SK-N-SH treated with all-trans-retinoic acid at 6 μM for 48 hours (cell line): ENCODE data around the gene NUTM1.

ENCODE experiments used
- ATAC-seq: fragments of 200-7000 bp; cut with Tn5 transposase; 3 replicates; pipeline ENCODE4 v1.9.1; 2020; ENCODE audit warnings: mild to moderate bottlenecking, moderate library complexity
- ARNTL ChIP-seq: fragments of 450-650 bp; formaldehyde crosslinking; IDR thresholded peaks from 2 replicates; pipeline ENCODE4 v1.5.0; 2020; ENCODE audit warnings: low read depth, mild to moderate bottlenecking, moderate library complexity, borderline replicate concordance
- BACH2 ChIP-seq: fragments of 250-450 bp; sonication (Bioruptor Pico); IDR thresholded peaks from 2 replicates; pipeline ENCODE4 v1.9.0; 2021; ENCODE audit warnings: mild to moderate bottlenecking, borderline replicate concordance
- CSDC2 ChIP-seq: fragments of 250-450 bp; sonication (Bioruptor Pico); IDR thresholded peaks from 2 replicates; pipeline ENCODE4 v1.5.0; 2020; ENCODE audit warnings: mild to moderate bottlenecking, moderate library complexity
- ESRRG ChIP-seq: fragments of 250-450 bp; sonication (Bioruptor Pico); IDR thresholded peaks from 2 replicates; pipeline ENCODE4 v1.6.1; 2021; ENCODE audit warnings: mild to moderate bottlenecking
- GLIS3 ChIP-seq: fragments of 250-450 bp; sonication (Bioruptor Pico); IDR thresholded peaks from 2 replicates; pipeline ENCODE4 v1.5.0; 2020; ENCODE audit warnings: mild to moderate bottlenecking, moderate library complexity
- ISL1 ChIP-seq: fragments of 250-450 bp; sonication (Bioruptor Pico); IDR thresholded peaks from 2 replicates; pipeline ENCODE4 v2.1.2; 2022; ENCODE audit warnings: mild to moderate bottlenecking, moderate library complexity
- OSR1 ChIP-seq: fragments of 250-450 bp; sonication (Bioruptor Pico); IDR thresholded peaks from 2 replicates; pipeline ENCODE4 v1.8.0; 2022; ENCODE audit warnings: moderate library complexity, mild to moderate bottlenecking, inconsistent platforms
- PPARA ChIP-seq: fragments of 250-450 bp; sonication (Bioruptor Pico); IDR thresholded peaks from 2 replicates; pipeline ENCODE4 v1.5.0; 2020; ENCODE audit warnings: mild to moderate bottlenecking, borderline replicate concordance
- SNAI2 ChIP-seq: fragments of 250-450 bp; sonication (Bioruptor Pico); IDR thresholded peaks from 2 replicates; pipeline ENCODE4 v1.5.0; 2020; ENCODE audit warnings: mild to moderate bottlenecking, moderate library complexity
- TCF4 ChIP-seq: fragments of 250-450 bp; sonication (Bioruptor Pico); IDR thresholded peaks from 2 replicates; pipeline ENCODE4 v1.8.0; 2021; ENCODE audit warnings: mild to moderate bottlenecking, moderate library complexity, borderline replicate concordance
- TSHZ2 ChIP-seq: fragments of 250-450 bp; sonication (Bioruptor Pico); IDR thresholded peaks from 2 replicates; pipeline ENCODE4 v1.5.0; 2020; ENCODE audit warnings: mild to moderate bottlenecking, moderate library complexity
- ZC3H10 ChIP-seq: fragments of 250-450 bp; sonication (Bioruptor Pico); IDR thresholded peaks from 2 replicates; pipeline ENCODE4 v1.5.1; 2021; ENCODE audit warnings: mild to moderate bottlenecking, moderate library complexity
- ZFP3 ChIP-seq: fragments of 250-450 bp; sonication (Bioruptor Pico); IDR thresholded peaks from 2 replicates; pipeline ENCODE4 v1.5.0; 2020; ENCODE audit warnings: mild to moderate bottlenecking, moderate library complexity
- ZNF565 ChIP-seq: fragments of 450-650 bp; formaldehyde crosslinking; conservative IDR thresholded peaks from 2 replicates; pipeline ENCODE4 v1.5.0; 2020; ENCODE audit warnings: low read depth, mild to moderate bottlenecking, moderate library complexity
- ZNF70 ChIP-seq: fragments of 450-650 bp; formaldehyde crosslinking; IDR thresholded peaks from 2 replicates; pipeline ENCODE4 v1.5.0; 2020; ENCODE audit warnings: mild to moderate bottlenecking, moderate library complexity
- ZNF8 ChIP-seq: fragments of 450-650 bp; formaldehyde crosslinking; IDR thresholded peaks from 2 replicates; pipeline ENCODE4 v1.5.0; 2020; ENCODE audit warnings: mild to moderate bottlenecking, moderate library complexity
- TF ChIP-seq, protein P1 (sequence below): fragments of 250-450 bp; sonication (Bioruptor Pico); IDR thresholded peaks from 2 replicates; pipeline ENCODE4 v1.8.0; 2021; ENCODE audit warnings: low read depth, mild to moderate bottlenecking, moderate library complexity, borderline replicate concordance
- TF ChIP-seq, protein P2 (sequence below): fragments of 250-450 bp; sonication (Bioruptor Pico); IDR thresholded peaks from 2 replicates; pipeline ENCODE4 v1.5.1; 2020; ENCODE audit warnings: low read depth, mild to moderate bottlenecking, moderate library complexity
- TF ChIP-seq, protein P3 (sequence below): fragments of 250-450 bp; sonication (Bioruptor Pico); IDR thresholded peaks from 2 replicates; pipeline ENCODE4 v1.5.1; 2021; ENCODE audit warnings: mild to moderate bottlenecking, moderate library complexity
- TF ChIP-seq, protein P4 (sequence below): fragments of 250-450 bp; sonication (Bioruptor Pico); IDR thresholded peaks from 2 replicates; pipeline ENCODE4 v1.8.0; 2020; ENCODE audit warnings: mild to moderate bottlenecking, moderate library complexity, borderline replicate concordance

Gene NUTM1

GRCh38 chr15:34332553-34333120 is 10.5 kb upstream of the NUTM1 start (continued):
- TF ChIP-seq, protein P1, sequence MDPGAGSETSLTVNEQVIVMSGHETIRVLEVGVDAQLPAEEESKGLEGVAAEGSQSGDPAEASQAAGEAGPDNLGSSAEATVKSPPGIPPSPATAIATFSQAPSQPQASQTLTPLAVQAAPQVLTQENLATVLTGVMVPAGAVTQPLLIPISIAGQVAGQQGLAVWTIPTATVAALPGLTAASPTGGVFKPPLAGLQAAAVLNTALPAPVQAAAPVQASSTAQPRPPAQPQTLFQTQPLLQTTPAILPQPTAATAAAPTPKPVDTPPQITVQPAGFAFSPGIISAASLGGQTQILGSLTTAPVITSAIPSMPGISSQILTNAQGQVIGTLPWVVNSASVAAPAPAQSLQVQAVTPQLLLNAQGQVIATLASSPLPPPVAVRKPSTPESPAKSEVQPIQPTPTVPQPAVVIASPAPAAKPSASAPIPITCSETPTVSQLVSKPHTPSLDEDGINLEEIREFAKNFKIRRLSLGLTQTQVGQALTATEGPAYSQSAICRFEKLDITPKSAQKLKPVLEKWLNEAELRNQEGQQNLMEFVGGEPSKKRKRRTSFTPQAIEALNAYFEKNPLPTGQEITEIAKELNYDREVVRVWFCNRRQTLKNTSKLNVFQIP (CRISPR knock-in tag): no peak

DNA sequence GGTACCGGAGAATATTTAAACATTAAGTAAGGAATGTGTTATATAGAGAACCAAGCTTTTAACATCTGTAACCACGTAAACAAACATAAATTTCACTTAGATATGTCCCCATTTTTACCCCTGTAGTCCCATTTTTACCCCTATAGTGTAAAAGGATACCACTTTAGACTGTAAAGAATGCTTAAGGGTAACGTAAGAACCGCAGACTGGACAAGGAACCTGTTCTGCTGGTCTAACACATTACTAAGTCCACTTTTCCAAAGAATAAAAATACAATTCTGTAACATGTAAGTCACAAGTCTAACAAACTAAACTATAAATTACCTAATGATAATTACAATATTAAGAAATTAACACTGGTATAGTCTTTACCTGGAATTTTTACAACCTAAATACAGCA is 8.4 kb upstream of the NUTM1 start:
- ATAC-seq: no peak
- TF ChIP-seq ESRRG (CRISPR knock-in tag) (no peak), CSDC2 (CRISPR knock-in tag) (no peak), ZNF8 (CRISPR knock-in tag) (no peak), OSR1 (CRISPR knock-in tag) (no peak), ISL1 (CRISPR knock-in tag) (no peak), ZNF565 (no peak), TCF4 (CRISPR knock-in tag) (no peak), ZC3H10 (no peak), BACH2 (CRISPR knock-in tag) (no peak), ZNF70 (CRISPR knock-in tag) (no peak), PPARA (CRISPR knock-in tag) (no peak), TSHZ2 (no peak), ZFP3 (CRISPR knock-in tag) (no peak), SNAI2 (CRISPR knock-in tag) (no peak), GLIS3 (CRISPR knock-in tag) (no peak), ARNTL (CRISPR knock-in tag) (no peak)
- TF ChIP-seq, protein P1 (CRISPR knock-in tag): no peak
- TF ChIP-seq, protein P2, sequence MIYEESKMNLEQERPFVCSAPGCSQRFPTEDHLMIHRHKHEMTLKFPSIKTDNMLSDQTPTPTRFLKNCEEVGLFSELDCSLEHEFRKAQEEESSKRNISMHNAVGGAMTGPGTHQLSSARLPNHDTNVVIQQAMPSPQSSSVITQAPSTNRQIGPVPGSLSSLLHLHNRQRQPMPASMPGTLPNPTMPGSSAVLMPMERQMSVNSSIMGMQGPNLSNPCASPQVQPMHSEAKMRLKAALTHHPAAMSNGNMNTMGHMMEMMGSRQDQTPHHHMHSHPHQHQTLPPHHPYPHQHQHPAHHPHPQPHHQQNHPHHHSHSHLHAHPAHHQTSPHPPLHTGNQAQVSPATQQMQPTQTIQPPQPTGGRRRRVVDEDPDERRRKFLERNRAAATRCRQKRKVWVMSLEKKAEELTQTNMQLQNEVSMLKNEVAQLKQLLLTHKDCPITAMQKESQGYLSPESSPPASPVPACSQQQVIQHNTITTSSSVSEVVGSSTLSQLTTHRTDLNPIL: no peak
- TF ChIP-seq, protein P3, sequence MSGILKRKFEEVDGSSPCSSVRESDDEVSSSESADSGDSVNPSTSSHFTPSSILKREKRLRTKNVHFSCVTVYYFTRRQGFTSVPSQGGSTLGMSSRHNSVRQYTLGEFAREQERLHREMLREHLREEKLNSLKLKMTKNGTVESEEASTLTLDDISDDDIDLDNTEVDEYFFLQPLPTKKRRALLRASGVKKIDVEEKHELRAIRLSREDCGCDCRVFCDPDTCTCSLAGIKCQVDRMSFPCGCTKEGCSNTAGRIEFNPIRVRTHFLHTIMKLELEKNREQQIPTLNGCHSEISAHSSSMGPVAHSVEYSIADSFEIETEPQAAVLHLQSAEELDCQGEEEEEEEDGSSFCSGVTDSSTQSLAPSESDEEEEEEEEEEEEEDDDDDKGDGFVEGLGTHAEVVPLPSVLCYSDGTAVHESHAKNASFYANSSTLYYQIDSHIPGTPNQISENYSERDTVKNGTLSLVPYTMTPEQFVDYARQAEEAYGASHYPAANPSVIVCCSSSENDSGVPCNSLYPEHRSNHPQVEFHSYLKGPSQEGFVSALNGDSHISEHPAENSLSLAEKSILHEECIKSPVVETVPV: no peak
- TF ChIP-seq, protein P4, sequence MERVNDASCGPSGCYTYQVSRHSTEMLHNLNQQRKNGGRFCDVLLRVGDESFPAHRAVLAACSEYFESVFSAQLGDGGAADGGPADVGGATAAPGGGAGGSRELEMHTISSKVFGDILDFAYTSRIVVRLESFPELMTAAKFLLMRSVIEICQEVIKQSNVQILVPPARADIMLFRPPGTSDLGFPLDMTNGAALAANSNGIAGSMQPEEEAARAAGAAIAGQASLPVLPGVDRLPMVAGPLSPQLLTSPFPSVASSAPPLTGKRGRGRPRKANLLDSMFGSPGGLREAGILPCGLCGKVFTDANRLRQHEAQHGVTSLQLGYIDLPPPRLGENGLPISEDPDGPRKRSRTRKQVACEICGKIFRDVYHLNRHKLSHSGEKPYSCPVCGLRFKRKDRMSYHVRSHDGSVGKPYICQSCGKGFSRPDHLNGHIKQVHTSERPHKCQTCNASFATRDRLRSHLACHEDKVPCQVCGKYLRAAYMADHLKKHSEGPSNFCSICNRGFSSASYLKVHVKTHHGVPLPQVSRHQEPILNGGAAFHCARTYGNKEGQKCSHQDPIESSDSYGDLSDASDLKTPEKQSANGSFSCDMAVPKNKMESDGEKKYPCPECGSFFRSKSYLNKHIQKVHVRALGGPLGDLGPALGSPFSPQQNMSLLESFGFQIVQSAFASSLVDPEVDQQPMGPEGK (CRISPR knock-in tag): no peak
